HG02852 (cell line): ENCODE data around the gene BAZ2B.

Experiments
- ATAC-seq: cut with Tn5 transposase; IDR thresholded peaks from one replicate; pipeline ENCODE4 v1.9.1; 2021; ENCODE audit warnings: mild to moderate bottlenecking, moderate library complexity; ENCODE audit not compliant: unreplicated experiment

Gene BAZ2B

GRCh38 chr2:159349674-159350299 lies 266.6 kb downstream of the BAZ2B start:
- ATAC-seq: no peak

- no peak for ATAC-seq
These were observed 289.6 kb downstream of the BAZ2B start for GRCh38 chr2:159326569-159327255.

GRCh38 chr2:159322419-159322818 lies 293.9 kb downstream of the BAZ2B start:
- no peak for ATAC-seq

- no peak for ATAC-seq
These were observed 298.8 kb downstream of the BAZ2B start for GRCh38 chr2:159317392-159318088.

- no peak for ATAC-seq
These were observed 308.4 kb downstream of the BAZ2B start for GRCh38 chr2:159307942-159308341.

- no peak for ATAC-seq
These were observed 315.8 kb downstream of the BAZ2B start for GRCh38 chr2:159300586-159300985.

GRCh38 chr2:159298967-159299366 lies 317.4 kb downstream of the BAZ2B start:
- no peak for ATAC-seq

GRCh38 chr2:159297042-159297707 lies 319.2 kb downstream of the BAZ2B start:
- ATAC-seq: no peak

- no peak for ATAC-seq
These were observed 324.2 kb downstream of the BAZ2B start for GRCh38 chr2:159292157-159292556.

- no peak for ATAC-seq
These were observed 325.9 kb downstream of the BAZ2B start for GRCh38 chr2:159290289-159290907.

GRCh38 chr2:159287733-159288132 lies 328.6 kb downstream of the BAZ2B start:
- ATAC-seq: no peak

- peak; percentile 89 for ATAC-seq
These were observed 329.5 kb downstream of the BAZ2B start for GRCh38 chr2:159286709-159287441.

GRCh38 chr2:159285929-159286708 lies 330.2 kb downstream of the BAZ2B start, which contains the start of gene WDSUB1:
WDSUB1 (minus strand) TSS chr2:159286703; CDS start chr2:159283069, 3,634 bp downstream.
- ATAC-seq: peak; percentile 36

GRCh38 chr2:159285433-159285832 lies 330.9 kb downstream of the BAZ2B start:
- no peak for ATAC-seq

GRCh38 chr2:159283529-159283928 lies 332.8 kb downstream of the BAZ2B start:
- ATAC-seq: no peak

GRCh38 chr2:159281002-159281401 lies 335.3 kb downstream of the BAZ2B start:
- no peak for ATAC-seq

GRCh38 chr2:159279700-159280099 lies 336.6 kb downstream of the BAZ2B start:
- no peak for ATAC-seq

GRCh38 chr2:159275111-159275510 lies 341.2 kb downstream of the BAZ2B start:
- no peak for ATAC-seq

GRCh38 chr2:159272156-159272555 lies 344.2 kb downstream of the BAZ2B start:
- ATAC-seq: no peak
